ENCODE data around the gene EYA4.

The EYA4 gene

DNA sequence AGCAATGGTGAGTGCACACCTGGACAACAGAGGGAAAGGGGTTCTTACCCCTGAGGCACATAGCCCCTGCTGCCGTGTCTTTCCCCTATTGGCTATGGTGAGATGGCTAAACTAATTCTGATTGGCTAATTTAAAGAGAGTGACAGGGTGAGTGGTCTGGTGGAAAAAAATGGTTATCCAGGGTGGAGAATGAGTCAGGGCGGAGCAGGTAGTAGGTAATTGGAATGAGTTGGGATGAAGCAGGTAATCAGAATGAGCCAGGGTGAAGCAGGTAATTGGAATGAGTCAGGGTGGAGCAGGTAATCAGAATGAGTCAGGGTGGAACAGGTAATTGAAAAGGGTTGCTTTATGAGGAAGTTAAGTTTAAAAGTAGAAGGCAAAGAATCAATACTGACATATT, 200.3 kb downstream of the EYA4 start:
- DNase-seq (ENCODE audit: low read depth) = no peak
- no peak for TF ChIP-seq CTCF (IDR thresholded peaks at IDR 0.05; ENCODE audit: low read length, missing control alignments)
- H3K4me3 ChIP-seq (replicated peaks; ENCODE audit: low read depth, low read length) = no peak overlapping the region

GRCh38 chr6:133446789-133447188, 205.6 kb downstream of the EYA4 start:
- no peak overlapping the region for H3K4me3 ChIP-seq (replicated peaks; ENCODE audit: low read depth, low read length)
- no peak for TF ChIP-seq CTCF (IDR thresholded peaks at IDR 0.05; ENCODE audit: low read length, missing control alignments)
- DNase-seq (ENCODE audit: low read depth) = no peak

- TF ChIP-seq CTCF (IDR thresholded peaks at IDR 0.05; ENCODE audit: low read length, missing control alignments) = no peak
- H3K4me3 ChIP-seq (replicated peaks; ENCODE audit: low read depth, low read length) = no peak overlapping the region
- peak; percentile 65 for DNase-seq (ENCODE audit: low read depth)
Observed at GRCh38 chr6:133447924-133448323, 206.8 kb downstream of the EYA4 start.

GRCh38 chr6:133456439-133456838, 215.3 kb downstream of the EYA4 start:
- TF ChIP-seq CTCF (IDR thresholded peaks at IDR 0.05; ENCODE audit: low read length, missing control alignments) = no peak
- H3K4me3 ChIP-seq (replicated peaks; ENCODE audit: low read depth, low read length) = no peak overlapping the region

DNA sequence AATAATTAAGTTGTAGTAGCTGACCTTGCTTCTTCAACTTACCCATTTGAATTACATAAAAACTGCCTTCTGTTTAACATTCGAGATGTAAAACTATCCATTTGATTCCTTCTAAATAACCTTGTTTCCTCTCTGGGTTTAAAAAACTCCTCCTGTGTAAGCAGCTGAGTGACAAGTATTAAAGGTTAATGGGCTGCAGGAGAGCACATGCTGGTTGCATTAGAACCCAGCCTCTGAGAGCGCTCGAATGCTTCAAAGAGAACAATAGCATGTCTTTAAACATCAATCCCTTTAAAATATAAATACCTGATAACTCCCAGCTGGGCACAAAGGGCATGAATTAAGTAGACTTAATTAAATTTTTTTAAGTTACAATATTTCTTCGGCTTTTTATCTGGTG, 215.8 kb downstream of the EYA4 start:
- H3K4me3 ChIP-seq (replicated peaks; ENCODE audit: low read depth, low read length) = no peak overlapping the region
- DNase-seq (ENCODE audit: low read depth) = no peak
- no peak for TF ChIP-seq CTCF (IDR thresholded peaks at IDR 0.05; ENCODE audit: low read length, missing control alignments)

More at GRCh38 chr6:133456439-133456838, 215.3 kb downstream of the EYA4 start:
- DNase-seq (ENCODE audit: low read depth) = no peak

GRCh38 chr6:133460101-133460500, 218.9 kb downstream of the EYA4 start:
- H3K4me3 ChIP-seq (replicated peaks; ENCODE audit: low read depth, low read length) = no peak overlapping the region
- TF ChIP-seq CTCF (IDR thresholded peaks at IDR 0.05; ENCODE audit: low read length, missing control alignments) = no peak
- no peak for DNase-seq (ENCODE audit: low read depth)

DNA sequence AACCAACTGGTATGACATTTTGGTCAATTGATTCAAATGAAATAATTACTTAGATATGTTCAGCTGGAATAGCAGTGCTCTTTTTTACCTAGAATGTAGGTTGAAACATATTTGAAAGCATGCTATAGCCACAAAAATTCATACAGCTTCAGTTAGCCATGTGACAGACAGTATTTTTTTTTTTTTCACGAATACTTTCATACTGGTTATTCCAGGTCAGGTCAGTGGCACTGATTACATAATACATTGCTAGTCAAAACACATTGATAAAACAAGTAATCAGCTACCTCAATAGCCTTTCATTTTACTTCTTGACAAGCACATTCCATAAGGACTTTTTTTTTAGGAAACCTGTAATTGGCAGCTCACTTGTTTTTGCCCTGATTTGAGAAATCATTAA, 222.6 kb downstream of the EYA4 start:
- no peak for TF ChIP-seq CTCF (IDR thresholded peaks at IDR 0.05; ENCODE audit: low read length, missing control alignments)
- no peak overlapping the region for H3K4me3 ChIP-seq (replicated peaks; ENCODE audit: low read depth, low read length)
- no peak for DNase-seq (ENCODE audit: low read depth)

All from fibroblast of pulmonary artery (primary cell).